Left colon (tissue), 2 donors: ENCODE measurements around the gene PLCXD3. TPM values are rescaled to one million over a fixed set of nuclear protein-coding genes. Genes with fewer than 3 reads are reported as not detected.

Experiments
- ATAC-seq: fragments of 200-7000 bp; cut with Tn5 transposase; one replicate; pipeline ENCODE4 v1.9.1; 2020; ENCODE audit warnings: mild to moderate bottlenecking, moderate library complexity
- DNase-seq, 2 donors: peaks; one replicate each; pipeline ENCODE4 v3.0.0-alpha.2; 2020
- intact Hi-C, 2 donors: fragments of 100-400 bp; cut with DNase I in 1 of 2; cut with micrococcal nuclease in 1 of 2; formaldehyde crosslinking; loops; one replicate each; pipeline versions ENCODE4 v1.11.2 to v1.14.0; 2022; cut with DNase I, micrococcal nuclease
- total RNA-seq, 2 donors: library from RNA; stranded (reverse); fragmentation: NEBNext Ultra II Directional; extraction: Animal tissue kit (Norgen Biotek cat#: 25700); gene quantifications; one replicate each; pipeline ENCODE4 v1.2.1, GENCODE V29; 2021
- donor health status: DM: no; HTN: no; CAD: no.
- donor health status: DM: yes; HTN: yes; CAD: no.

Gene PLCXD3
- total RNA-seq, 2 donors from 2014 or later, result 0.58 to 0.84 TPM

DNA sequence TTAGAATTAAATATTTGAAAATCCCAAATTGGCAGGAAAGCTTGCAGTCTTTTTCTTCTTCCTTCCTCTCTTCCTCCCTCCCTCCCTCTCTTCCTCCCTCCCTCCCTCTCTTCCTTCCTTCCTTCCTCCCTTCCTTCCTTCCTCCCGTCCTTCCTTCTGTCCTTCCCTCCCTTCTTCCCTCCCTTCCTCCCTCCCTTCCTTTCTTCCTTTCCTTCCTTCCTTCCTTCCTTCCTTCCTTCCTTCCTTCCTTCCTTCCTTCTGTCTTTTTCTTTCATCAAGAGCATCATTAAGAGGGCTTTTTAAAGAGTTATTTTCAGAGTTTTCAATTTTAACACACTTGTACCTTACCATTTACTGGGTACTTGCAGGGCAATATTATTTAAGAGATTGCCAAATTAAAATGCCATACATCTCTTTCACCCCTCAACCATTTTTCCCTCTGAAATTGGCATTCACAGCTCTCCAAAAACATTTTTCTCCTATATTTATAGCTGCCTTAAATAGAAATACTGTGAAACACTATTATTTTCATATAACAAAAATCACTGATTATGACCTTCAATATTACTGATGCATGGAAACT is 197.8 kb downstream of the PLCXD3 start:
- DNase-seq (no peak), ATAC-seq (no peak)
- intact Hi-C loops, result no loop called here

DNA sequence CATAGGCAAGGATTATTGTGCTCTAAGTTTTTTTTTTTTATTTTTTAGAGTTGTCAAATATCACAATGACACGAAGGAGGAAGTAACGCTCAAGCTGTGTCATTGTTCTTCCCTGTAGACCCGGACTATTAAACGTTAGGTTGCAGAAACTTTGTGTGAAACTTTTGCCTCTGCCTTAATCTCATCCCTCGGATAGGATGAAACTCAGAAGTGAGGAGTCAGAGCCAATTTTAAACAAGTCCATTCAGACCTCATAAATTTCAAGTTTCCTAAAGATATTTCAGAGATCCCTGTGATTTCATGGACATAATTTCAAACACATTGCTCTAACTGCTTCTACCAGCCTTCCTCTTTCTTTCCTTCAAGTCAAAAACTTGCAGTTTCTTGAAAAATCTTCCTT is 198.3 kb downstream of the PLCXD3 start:
- intact Hi-C loops, result no loop called here
- ATAC-seq (no peak), DNase-seq (no peak)

DNA sequence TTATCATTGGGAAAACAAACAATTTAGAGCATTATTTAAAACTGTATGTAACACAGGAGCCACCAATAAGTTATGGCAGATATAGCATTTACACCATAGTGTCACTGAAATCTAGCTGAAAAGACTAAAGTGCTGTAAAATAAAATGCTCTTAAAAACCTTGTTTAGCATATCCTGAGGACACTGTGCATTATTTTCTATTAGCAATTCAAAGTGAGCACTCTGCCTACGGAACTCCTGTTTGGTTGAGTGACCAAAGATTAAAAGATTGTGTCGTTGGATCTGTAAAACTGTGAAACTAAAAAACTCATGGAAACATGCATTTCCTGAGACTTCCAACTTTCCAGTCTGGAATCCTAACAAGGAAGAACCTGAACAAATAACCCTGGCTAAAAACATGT is 201.1 kb downstream of the PLCXD3 start:
- intact Hi-C loops, result no loop called here
- ATAC-seq (no peak), DNase-seq (no peak)

DNA sequence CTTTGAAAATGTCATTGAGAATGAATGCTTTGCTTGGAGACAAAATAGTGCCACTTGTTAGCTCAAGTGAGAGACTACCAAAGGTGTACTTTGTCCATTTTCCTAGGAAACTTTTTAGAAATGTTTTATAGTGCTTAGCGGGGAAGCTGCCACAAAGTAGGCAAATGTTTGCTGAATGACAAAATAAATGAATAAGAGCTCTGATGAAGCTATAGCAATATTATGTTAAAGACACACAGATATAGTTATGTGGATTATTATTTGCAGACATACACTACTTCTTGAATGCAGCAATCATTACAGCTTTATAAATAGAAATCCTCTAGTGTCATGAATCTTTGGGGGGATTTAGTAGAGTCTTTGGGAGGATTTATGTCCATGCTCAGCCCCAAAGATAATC is 204.4 kb downstream of the PLCXD3 start:
- DNase-seq (no peak), ATAC-seq (no peak)
- intact Hi-C loops, result no loop called here

DNA sequence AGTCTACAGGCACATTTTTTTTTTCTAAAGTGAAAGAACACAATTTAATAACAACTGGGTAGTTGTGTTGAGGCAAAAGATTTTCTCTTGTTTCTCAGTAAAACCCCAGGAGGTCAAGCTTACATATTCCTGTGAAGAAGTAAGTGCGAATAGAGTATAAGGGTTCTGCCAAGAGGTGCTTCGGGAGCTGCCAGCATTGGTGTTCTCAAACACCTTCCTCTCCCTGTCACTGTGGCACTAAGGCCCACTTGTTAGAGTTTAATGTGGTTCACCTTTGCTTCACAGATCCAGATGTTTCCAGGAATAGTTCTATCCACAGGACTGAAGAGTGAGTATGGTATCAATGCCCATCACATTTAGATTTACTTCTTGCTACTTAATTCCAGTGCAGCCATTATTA is 205.3 kb downstream of the PLCXD3 start:
- no peak for ATAC-seq
- no peak for DNase-seq
- intact Hi-C loops, result no loop called here

DNA sequence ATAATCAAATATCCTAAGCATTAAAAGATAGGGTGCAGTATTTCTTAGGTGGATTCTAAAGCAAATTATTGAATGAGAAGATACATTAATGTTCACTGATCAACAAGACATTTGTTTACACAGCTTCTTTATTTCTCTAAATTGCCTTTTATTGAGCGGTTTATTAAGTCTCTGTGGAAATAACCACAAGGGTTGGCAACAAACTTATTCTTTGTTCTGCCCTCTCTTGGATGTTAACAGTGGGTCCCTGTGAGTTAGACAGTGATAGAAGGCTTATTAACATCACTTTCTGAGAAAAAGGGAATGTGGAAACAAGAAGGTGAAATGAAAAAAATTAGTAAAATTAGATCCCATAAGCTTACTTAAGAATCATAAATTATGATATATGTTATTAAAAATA is 214.3 kb downstream of the PLCXD3 start:
- ATAC-seq, result no peak
- DNase-seq, result no peak
- intact Hi-C loops, result no loop called here

DNA sequence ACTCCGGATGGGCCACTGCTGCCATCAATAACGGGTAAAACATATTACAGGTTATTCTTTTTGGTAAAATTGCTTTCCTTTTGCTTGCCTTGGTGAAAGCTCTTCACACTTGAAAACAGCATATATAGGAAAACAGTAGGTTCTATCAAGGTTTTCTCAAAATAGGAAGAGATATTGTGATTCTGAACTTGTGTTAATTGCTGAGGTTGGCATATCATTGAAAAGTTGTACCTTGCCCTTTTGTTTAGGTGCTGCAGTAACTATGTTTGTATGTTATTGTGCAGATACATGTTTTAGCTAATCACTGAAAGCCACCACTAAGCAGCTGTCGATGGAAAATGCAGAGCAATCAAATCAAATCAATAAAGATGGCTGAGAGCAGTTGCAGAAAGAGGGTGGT is 219.1 kb downstream of the PLCXD3 start:
- intact Hi-C loops, result no loop called here
- no peak for DNase-seq
- no peak for ATAC-seq

DNA sequence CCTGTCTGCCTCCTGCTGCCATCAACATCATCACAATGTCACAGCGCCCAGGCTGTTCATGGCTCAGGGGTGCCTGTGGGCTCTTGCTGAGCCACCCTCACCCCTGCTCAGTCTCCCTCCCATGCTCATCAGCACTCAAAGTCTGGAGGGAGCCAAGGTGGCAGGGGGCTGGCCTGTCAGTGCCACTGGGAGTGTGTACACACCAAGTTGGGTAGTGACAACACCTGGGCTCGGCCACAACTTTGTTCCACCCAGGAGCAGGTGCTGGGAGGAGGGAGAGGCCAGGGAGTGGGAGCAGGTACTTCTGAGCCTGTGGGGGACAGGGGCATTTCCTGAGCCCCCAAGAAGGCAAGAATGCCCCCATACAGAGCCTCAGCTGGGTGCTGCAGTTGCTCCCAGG is 219.6 kb downstream of the PLCXD3 start:
- intact Hi-C loops, result no loop called here
- ATAC-seq (no peak), DNase-seq (no peak)

DNA sequence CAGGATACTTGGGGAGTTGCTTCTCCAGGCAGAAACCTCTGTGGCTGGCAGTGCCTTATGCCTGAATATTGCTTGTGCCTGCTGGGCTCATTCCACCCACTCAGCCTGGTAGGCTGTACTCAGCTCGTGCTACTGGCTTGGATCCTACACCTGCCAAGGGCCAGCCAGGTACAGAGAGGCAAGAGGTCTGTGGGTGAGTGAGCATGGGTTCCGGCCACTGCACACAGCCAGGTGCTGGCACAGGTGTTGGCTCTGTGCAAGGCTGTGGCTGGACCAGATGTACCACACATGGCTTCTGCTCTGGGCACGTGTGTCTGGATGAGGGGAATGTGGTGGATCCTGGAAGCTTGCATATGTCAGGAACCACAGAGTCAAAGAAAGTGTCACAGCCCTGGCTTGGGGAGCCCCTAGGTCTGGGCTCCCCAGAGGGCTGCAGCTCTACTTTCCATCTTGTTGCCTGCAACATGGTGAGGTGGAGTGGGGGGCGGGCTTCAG is 220.4 kb downstream of the PLCXD3 start:
- ATAC-seq (no peak), DNase-seq (no peak)
- intact Hi-C loops, result no loop called here

DNA sequence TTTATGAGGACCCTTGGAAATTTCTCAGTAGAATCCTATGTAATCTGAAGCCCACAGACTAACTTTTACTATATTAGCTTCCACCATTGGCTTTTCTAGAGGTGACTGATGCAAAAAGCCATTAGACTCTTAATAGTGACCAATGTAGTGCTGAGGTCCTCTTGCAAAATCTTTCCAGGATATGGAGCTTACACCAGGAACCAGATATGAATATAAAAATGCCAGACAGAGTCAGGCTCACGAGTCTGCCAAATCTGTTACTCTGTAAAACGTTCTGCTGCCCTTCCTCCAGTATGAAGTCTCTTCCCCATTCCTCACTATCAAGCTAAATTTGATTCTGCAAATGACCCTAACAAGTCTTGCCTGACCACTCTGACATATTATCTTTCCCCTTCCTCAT is 223.7 kb downstream of the PLCXD3 start:
- ATAC-seq, result no peak
- no peak for DNase-seq
- intact Hi-C loops, result no loop called here

DNA sequence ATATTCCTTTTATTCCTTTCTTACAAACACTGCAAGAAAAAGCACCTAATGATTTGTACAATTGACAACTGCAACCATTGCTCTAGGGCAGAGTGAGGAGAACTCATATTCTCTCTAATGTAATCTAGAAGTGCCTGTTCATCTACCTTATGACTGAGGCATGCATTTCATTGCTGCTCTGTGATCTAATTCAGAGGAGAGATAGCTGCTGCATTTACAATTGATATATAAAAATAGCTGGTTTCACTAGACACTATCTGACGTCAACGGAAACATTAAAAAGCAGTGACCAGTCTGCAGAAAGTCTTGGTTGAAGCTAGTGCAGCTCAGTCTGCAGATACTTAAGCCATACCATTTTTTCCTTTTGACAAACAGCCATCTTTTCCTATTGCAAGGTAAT is 224.2 kb downstream of the PLCXD3 start:
- intact Hi-C loops, result no loop called here
- DNase-seq (no peak), ATAC-seq (no peak)

DNA sequence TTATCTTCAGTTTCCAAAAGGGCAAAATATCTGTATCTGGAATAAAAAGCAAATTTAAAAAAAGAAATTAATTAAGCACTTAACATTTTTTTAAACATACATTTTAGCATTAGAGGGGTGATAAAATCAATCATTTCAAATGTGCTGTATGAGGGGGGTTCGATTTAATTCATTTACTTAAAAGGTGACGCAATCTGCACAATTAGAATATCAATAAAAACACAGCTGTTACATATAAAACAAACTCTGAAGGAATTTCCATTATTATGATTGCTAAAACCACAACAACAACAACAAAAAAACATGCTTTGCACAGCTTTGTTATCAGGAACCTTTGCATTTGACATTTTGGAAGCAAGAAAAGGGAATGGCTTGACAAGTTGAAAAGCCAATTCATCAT is 225.5 kb downstream of the PLCXD3 start:
- DNase-seq, result no peak
- ATAC-seq, result no peak
- intact Hi-C loops, result no loop called here

DNA sequence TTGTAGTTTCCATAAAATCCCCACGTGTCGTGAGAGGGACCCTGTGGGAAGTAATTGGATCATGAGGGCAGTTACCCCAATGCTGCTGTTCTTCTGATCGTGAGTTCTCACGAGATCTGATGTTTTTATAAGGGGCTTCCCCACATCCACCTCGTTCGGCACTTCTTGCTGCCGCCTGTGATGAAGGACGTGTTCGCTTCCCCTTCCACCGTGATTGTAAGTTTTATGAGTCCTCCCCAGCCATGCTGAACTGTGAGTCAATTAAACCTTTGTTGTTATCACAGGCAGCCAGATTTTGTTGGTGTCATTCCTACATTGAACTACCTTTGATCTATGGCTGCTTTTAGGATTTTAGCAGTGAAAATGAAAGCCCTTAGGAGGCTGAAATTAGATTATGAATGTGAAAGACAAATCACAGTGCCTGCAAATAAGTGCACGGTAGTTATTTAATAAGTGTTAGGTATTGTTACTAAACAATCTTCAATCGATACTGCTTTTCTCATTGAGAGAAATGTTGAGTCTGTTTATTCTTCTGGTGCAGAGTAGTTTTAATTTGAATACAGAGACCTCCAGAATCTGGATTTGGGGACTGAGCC is 229.1 kb downstream of the PLCXD3 start:
- intact Hi-C loops, result no loop called here
- ATAC-seq (peak; percentile 54), DNase-seq (peak in 1 of 2 donors; percentile 6)

DNA sequence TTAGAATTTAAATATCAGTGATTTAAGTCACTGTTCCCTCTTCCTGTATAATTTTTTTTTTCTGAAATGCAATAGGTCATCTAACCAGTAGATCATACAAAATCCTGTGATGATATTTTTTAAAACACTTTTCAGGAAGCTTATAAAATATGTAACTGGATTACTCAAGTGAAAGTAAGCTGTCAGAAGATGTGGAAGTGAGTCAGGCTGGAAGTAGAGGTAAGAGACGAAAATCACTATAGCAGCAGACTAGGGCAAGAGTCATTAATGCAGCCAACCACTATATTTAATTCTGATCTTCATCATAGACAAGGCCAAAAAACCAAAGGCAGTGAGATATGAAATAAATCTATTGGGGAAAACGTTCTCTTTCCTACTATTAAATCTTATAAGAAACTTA is 231.4 kb downstream of the PLCXD3 start:
- ATAC-seq (no peak), DNase-seq (no peak)
- intact Hi-C loops, result no loop called here

DNA sequence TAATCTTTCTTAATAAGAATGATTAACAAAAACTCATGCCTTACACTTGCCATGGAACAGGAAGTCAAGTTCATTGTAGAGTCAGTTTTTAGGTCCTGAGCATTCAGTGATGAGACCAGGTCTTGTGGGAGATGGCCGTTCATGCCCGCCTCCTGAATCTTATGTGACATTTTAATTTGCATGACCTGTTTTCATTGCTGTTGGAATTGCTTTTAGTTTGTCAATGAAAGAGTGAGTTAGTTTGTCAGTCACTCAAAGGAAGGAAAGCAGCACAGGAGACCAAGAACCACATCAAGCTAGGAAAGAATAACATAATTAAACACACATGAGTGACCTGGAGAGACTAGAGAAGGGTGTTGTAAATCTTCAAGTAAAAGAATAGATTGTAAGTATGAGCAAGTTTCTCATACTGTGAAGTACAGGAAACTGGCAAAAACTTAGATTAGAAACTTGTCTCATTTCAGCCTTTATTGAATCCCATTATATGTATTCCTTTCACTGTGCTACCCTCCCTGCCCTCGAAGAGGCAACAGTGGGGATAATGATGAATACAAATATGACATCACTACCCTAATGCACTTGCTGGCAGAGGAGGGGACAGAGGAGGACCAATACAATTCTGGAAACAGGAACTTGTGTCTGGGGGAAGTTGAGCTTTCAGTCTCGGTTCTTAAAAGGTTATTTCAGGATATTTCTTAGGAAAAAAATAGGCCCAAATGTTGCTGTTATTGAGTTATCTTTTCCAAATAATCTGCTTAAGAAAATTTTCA is 232.7 kb downstream of the PLCXD3 start:
- intact Hi-C loops, result no loop called here
- DNase-seq (no peak), ATAC-seq (no peak)

DNA sequence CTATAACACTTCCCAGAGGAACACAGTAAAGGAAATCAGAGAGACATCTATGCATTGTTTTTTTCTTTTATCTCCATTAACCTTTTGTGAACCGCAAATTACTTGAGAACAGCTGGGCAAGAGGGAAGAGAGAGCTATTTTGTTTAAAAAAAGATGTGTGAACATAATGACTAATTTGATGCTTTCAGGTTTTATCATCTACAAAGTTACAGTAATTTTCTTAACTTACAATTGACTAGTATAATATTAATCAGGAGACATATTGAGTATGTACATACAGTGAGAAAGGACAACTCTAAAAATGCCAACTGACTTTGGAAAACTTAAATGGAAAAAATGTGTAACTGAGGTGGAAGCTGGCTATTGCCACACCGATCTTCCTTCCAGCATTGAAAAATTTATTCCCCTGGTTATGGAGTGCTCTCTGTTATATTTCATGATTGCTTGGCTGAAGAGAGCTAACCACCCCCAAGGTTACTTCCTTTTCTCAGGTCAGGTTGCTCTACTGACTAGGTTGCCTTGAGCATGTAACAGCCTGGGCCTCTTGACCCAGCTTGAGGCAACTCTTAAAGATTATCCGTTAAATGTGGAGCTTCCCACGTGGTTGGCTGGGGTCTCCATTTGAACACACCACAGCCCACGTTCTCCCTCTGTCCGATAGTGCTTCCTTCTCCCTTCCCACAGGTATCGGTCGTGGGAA is 234.4 kb downstream of the PLCXD3 start:
- DNase-seq (no peak), ATAC-seq (no peak)
- intact Hi-C loops, result no loop called here

DNA sequence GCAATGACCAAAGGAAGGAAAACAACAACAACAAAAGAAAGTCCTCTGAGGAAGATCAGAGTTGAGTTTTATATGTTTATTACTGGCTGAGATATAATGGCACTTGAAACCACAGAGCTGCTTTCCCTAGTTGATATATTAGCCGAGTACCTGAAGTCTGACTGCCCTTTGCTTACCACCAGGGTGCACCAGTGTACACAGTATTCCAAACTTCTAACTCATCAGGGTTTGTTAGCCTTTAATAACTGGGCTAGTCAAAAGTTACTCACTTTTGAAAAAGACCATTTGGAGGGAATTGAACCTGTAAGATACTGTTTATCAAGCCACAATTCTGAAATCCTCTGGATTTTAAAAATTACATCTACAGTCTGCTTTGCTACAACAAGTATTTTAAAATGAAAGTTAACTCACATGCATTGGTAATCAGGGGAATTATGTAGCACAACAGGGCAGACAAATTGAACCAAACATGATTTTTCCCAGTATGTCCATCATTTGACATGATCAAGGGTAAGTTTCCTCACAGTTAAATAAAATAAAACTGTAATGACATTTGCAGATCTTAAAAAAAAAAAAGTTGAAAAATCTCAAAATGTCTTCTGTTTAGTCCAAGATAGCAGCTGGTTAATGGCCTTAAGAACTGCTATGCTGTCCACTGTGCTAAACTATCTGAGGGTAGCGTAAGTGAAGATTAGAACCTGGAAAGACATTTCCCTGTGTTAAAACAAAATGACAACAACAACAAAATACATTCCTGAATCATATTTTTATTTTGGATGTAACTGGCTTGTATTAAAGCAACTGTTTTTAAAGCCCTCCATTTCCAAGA is 239.8 kb downstream of the PLCXD3 start:
- intact Hi-C loops, result loop anchor here in 1 of 2 donors (5.0 kb wide), 1 partner anchor 572 kb away; no protein-coding TSS in a partner anchor
- DNase-seq (peak in 1 of 2 donors; percentile 19), ATAC-seq (peak; percentile 92)

DNA sequence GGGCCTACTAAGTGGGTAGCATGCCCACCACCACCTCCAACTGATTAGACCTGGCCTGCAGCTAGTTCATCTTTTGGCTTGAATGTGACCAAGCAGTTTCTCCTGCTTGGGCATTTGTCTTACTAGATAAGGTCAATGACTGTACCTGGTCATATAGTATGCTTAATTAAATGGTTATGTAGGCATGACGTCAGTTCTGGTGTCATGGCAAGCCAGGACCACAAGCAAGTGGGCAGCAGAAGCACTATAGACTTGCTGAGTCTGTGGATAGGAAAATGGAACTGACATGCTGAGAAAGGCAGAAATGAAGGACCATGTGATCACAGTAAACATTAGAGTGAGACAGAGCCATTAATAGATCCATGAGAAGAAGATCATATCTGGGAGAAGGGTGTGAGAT is 241.5 kb downstream of the PLCXD3 start:
- intact Hi-C loops, result no loop called here
- DNase-seq (no peak), ATAC-seq (no peak)

DNA sequence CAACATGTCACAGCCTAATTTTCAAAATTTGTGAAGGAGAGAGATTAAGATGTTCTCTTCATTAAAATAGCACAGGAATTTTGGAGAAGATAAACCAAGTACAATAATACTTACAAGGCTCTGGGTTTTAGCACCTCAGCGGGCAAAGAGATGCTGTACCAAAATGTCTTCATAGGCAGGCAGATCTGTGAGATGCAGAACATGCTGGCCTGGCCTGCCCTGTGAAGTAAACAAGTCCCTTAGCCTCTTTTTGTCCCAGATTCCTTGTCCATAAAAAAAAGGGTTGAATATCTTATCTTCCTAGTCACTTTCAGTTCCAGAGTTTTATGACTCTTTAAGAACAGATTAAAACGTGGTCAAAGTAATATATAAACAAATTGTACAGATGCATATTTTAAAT is 244.0 kb downstream of the PLCXD3 start:
- ATAC-seq (no peak), DNase-seq (no peak)
- intact Hi-C loops, result no loop called here
